ENCODE results near the gene ST7L.

- TF ChIP-seq CTCF (conservative IDR thresholded peaks at IDR 0.05 in 1 of 2, IDR thresholded peaks at IDR 0.05 in 1 of 2; ENCODE audit: extremely low read depth in 1 of 2, insufficient read depth in 1 of 2, low read depth in 1 of 2, low read length in 2 of 2) (no peak), EZH2 (IDR thresholded peaks at IDR 0.05; ENCODE audit: borderline replicate concordance, low read length) (no peak)
Observed at GRCh38 chr1:112628516-112628915, 9.6 kb upstream of the ST7L start.

Data from mammary epithelial cell (primary cell).